Subcutaneous abdominal adipose tissue (tissue), 5 donors: ENCODE measurements around the gene VIT.

Source experiments
- H3K27ac ChIP-seq: one replicate; pipeline ENCODE4 v1.7.0; 2013; ENCODE audit warnings: low read depth, mild to moderate bottlenecking, inconsistent platforms, low read length, moderate library complexity
- H3K27me3 ChIP-seq, 5 donors: one replicate each; pipeline ENCODE4 v1.7.0; 2013; ENCODE audit warnings: low read length in 5 of 5, inconsistent platforms in 1 of 5; ENCODE audit not compliant: control insufficient read depth in 5 of 5, insufficient read depth in 4 of 5
- H3K36me3 ChIP-seq, 5 donors: one replicate each; pipeline ENCODE4 v1.7.0; 2013; ENCODE audit warnings: low read length in 5 of 5; ENCODE audit not compliant: control insufficient read depth in 5 of 5, insufficient read depth in 5 of 5
- H3K4me1 ChIP-seq, 5 donors: one replicate each; pipeline ENCODE4 v1.7.0; 2013; ENCODE audit warnings: low read length in 5 of 5, mild to moderate bottlenecking in 3 of 5, moderate library complexity in 1 of 5; ENCODE audit not compliant: control insufficient read depth in 5 of 5, insufficient read depth in 5 of 5
- H3K4me3 ChIP-seq, 5 donors: one replicate each; pipeline ENCODE4 v1.7.0; 2013; ENCODE audit warnings: low read length in 5 of 5, low read depth in 1 of 5
- H3K9ac ChIP-seq, 5 donors: one replicate each; pipeline ENCODE4 v1.7.0; 2013; ENCODE audit warnings: low read length in 5 of 5, mild to moderate bottlenecking in 4 of 5, moderate library complexity in 3 of 5
- H3K9me3 ChIP-seq, 5 donors: one replicate each; pipeline ENCODE4 v1.7.0; 2013; ENCODE audit warnings: low read length in 5 of 5; ENCODE audit not compliant: control insufficient read depth in 5 of 5
- donor health status: healthy.
- donor health status: healthy.
- donor health status: healthy.
- donor health status: healthy.
- donor health status: healthy.

Gene VIT

GRCh38 chr2:36775806-36776205, 79.3 kb downstream of the VIT start:
- Histone ChIP-seq H3K9ac (no peak overlapping the region), H3K36me3 (no peaks in the 10 kb centered on the region), H3K27ac (no peak overlapping the region), H3K4me3 (no peak overlapping the region), H3K27me3 (no peaks in the 10 kb centered on the region), H3K9me3 (no peaks in the 10 kb centered on the region), H3K4me1 (peaks cover 0 to 3% (median 0%) of the 10 kb centered on the region in 5 donors)

DNA sequence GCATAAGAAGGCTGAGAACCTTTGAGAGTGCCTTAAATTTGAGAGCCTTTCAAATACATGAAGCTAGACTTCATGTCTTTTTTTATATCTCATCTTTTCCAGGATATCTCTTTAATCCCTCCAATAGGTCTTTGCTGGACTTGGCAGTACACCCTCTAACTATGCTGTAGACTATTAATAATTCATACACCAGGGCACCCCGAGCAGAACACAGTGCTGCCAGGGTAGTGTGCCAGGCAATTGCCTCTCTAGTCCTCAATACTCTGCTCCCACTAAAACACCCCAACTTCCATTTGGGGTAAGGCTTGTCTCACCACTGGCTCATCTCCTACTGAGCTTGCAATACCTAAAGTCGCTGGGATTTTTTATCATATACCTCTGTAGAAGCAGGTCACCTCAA, 80.8 kb downstream of the VIT start:
- Histone ChIP-seq H3K9me3 (no peaks in the 10 kb centered on the region), H3K27me3 (no peaks in the 10 kb centered on the region), H3K4me3 (no peak overlapping the region), H3K27ac (no peak overlapping the region), H3K9ac (no peak overlapping the region), H3K36me3 (no peaks in the 10 kb centered on the region), H3K4me1 (peaks cover 0 to 7% (median 4%) of the 10 kb centered on the region in 5 donors)

DNA sequence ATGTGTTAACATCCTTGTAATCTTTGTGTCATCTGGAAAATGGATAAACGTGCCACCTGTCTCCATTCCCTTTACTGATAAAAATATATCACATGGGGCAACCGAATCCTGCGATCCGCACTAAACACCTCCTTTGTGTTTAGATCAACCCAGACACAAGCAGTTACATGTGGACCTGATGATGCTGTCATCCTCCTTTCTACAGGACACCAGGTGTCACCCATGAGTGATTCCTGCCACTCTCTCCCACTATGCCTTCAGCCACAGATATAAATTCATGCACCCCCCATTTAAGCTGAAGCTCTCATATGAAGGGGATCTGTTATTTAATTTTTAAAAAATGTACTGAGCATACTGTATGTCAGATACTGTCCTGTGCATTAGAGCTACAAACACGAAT, 81.3 kb downstream of the VIT start:
- Histone ChIP-seq H3K27ac (no peak overlapping the region), H3K27me3 (no peaks in the 10 kb centered on the region), H3K4me3 (no peak overlapping the region), H3K4me1 (peaks cover 0 to 12% (median 8%) of the 10 kb centered on the region in 5 donors), H3K9me3 (no peaks in the 10 kb centered on the region), H3K9ac (no peak overlapping the region), H3K36me3 (no peaks in the 10 kb centered on the region)

DNA sequence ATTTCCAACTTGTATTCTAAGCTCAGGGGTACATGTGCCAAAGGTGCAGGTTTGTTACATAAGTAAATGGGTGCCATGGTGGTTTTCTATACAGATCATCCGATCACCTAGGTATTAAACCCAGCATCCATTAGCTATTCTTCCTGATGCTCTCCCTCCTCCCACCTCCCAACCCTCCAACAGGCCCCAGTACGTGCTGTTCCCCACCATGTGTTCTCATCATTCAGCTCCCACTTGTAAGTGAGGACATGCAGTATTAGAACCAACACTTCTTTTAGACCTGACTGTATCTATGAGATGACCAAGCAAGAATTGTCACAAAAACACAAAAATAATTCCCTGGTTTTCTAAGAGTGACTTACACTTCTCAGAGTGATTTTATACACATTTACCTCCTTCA, 83.0 kb downstream of the VIT start:
- no peak overlapping the region for H3K4me3 ChIP-seq

GRCh38 chr2:36780231-36780839, 83.8 kb downstream of the VIT start:
- H3K4me3 ChIP-seq, result peak overlapping the region in 1 of 5 donors; percentile 40
- no peak overlapping the region for H3K27ac ChIP-seq
- H3K9ac ChIP-seq, result peak overlapping the region in 1 of 5 donors; percentile 6
- no peaks in the 10 kb centered on the region for H3K9me3 ChIP-seq
- no peaks in the 10 kb centered on the region for H3K36me3 ChIP-seq
- H3K4me1 ChIP-seq, result peaks cover 0 to 20% (median 10%) of the 10 kb centered on the region in 5 donors
- H3K27me3 ChIP-seq, result no peaks in the 10 kb centered on the region

More for the DNA sequence above, 83.0 kb downstream of the VIT start:
- no peaks in the 10 kb centered on the region for H3K9me3 ChIP-seq
- H3K36me3 ChIP-seq, result no peaks in the 10 kb centered on the region
- H3K27ac ChIP-seq, result no peak overlapping the region
- H3K4me1 ChIP-seq, result peaks cover 0 to 16% (median 10%) of the 10 kb centered on the region in 5 donors
- no peaks in the 10 kb centered on the region for H3K27me3 ChIP-seq
- H3K9ac ChIP-seq, result no peak overlapping the region

GRCh38 chr2:36781907-36782720, 85.6 kb downstream of the VIT start:
- no peaks in the 10 kb centered on the region for H3K36me3 ChIP-seq
- no peaks in the 10 kb centered on the region for H3K9me3 ChIP-seq
- H3K4me1 ChIP-seq, result peaks cover 0 to 22% (median 10%) of the 10 kb centered on the region in 5 donors
- no peak overlapping the region for H3K27ac ChIP-seq
- H3K27me3 ChIP-seq, result no peaks in the 10 kb centered on the region
- H3K9ac ChIP-seq, result peak overlapping the region in 3 of 5 donors; percentile 1 to 24 (median 2)
- peak overlapping the region; percentile 19 to 46 (median 36) for H3K4me3 ChIP-seq

DNA sequence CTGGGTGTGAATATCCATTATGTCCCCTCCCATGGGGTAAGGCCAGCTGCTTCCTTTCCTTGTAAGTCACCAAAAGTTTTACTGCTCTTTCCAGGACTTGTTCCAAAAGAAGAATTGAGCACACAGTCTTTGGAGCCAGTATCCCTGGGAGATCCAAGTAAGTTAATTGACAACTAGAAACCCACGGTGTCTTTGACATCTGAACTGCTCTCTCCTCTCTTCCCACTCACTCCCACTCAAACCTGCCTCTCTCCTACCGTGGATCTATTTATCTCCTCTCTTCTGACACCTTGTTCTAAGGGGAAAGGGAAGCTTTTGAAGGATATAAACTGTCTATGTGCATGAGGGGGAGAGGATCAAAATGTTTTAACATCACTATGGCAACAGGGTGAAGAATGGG, 86.7 kb downstream of the VIT start:
- H3K27ac ChIP-seq, result no peak overlapping the region
- no peaks in the 10 kb centered on the region for H3K9me3 ChIP-seq
- peaks cover 0 to 22% (median 10%) of the 10 kb centered on the region in 5 donors for H3K4me1 ChIP-seq
- H3K9ac ChIP-seq, result no peak overlapping the region
- H3K4me3 ChIP-seq, result no peak overlapping the region
- no peaks in the 10 kb centered on the region for H3K36me3 ChIP-seq
- H3K27me3 ChIP-seq, result no peaks in the 10 kb centered on the region

DNA sequence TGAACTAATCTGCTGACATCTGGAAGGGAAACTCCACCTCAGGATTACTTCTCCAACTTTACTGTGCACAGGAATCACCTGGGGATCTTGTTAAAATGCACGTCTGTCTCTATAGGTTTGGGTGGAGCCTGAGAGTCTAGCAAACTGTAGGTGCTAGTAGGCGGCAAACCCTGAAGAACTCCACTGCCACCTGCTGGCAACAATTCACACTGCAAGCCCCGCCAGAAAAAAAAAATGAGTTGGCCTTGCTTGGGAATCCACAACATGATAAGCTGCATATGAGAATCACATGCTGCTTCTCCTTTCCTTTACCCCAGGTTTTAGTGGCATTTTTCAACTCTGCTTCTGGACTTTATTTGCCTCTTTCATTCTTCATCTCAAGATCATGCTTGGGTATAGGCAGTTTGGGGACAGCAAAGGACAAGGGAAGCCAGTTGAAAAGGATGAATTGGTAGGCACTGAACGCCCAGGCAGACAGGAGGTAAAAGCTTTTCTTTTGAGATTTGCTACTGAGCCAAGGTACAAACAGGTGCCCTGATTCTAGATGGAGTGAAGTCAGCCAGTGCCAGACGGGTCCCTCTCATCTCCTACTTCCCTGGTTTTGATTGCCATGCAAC, 88.8 kb downstream of the VIT start:
- Histone ChIP-seq H3K4me1 (peaks cover 0 to 22% (median 10%) of the 10 kb centered on the region in 5 donors), H3K36me3 (no peaks in the 10 kb centered on the region), H3K4me3 (no peak overlapping the region), H3K27ac (no peak overlapping the region), H3K9me3 (no peaks in the 10 kb centered on the region), H3K9ac (no peak overlapping the region), H3K27me3 (no peaks in the 10 kb centered on the region)

DNA sequence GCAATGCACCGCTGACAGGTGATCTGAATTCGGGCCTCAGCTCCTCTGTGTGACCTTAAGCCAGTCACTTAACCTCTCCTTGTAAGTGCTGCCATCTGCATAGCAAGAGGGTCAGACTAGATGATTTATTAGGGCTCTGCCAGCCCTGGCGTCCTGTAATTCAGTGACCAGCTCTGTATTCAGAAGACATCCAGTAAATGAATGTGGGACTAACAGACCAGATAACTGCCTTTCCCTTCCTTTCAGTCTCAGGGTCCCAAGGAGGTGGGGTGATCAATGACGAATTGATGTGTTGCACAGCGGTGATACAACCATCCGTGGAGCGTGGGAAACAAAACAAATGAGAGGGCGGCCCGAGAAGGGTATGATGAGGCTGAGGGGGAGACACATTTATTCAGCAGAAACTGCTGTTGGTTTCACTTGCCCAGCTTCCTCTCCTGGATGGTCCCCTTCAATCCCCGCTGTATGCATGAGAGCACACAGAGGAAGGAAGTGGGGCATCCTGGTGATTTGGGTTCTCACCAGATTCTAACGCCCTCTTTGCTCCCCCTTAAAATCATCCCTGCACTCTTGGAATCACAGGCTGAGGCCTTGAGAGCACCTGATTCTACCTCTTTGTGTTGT, 92.8 kb downstream of the VIT start:
- Histone ChIP-seq H3K4me1 (peaks cover 0 to 6% (median 0%) of the 10 kb centered on the region in 5 donors), H3K9ac (no peak overlapping the region), H3K27me3 (no peaks in the 10 kb centered on the region), H3K27ac (no peak overlapping the region), H3K4me3 (no peak overlapping the region), H3K36me3 (no peaks in the 10 kb centered on the region), H3K9me3 (no peaks in the 10 kb centered on the region)

GRCh38 chr2:36792951-36793350, 96.4 kb downstream of the VIT start:
- Histone ChIP-seq H3K9me3 (no peaks in the 10 kb centered on the region), H3K27me3 (no peaks in the 10 kb centered on the region), H3K4me3 (no peak overlapping the region), H3K4me1 (no peaks in the 10 kb centered on the region), H3K27ac (no peak overlapping the region), H3K36me3 (no peaks in the 10 kb centered on the region), H3K9ac (no peak overlapping the region)
